ENCODE measurements around the gene ADGB. TPM values are rescaled to one million over a fixed set of nuclear protein-coding genes. Genes with fewer than 3 reads are reported as not detected.

The ADGB gene
- total RNA-seq, 4 donors from 2014 or later: not detected

DNA sequence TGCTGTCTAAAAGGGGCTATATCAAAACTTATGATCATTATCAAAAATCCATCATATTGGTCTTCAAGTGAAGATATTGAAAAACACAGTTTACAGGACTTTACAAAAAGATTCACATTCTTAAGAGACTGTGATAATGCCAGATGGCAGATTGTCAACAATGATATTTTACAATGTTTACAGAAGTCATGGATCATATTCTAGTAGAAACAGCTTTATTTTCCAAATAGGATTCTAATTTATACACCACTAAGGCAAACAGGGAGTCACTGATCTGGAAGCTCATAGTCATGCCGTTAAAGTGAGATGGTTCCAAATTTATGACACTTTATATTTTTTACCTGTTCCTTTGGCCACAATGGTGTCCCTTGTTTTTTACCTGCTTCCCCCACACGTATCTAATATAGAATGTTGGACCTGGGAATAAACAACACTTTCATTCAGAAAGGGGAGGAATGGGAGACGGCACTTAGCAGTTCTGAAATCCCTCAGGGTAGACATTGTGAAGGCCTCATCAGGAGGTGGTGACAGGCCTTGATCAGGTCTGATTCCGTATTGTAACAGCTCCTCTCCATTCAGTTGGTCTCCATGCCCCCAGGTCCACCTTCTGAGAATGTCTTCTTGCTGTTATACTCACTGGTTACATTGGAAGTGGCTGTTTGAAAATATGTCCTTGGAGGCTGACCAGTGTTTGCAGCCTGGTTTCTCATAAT, 228.6 kb downstream of the ADGB start:
- in situ Hi-C loops (cut with MboI; ENCODE audit: low sequenced_read_pairs in 4 of 4): no loop called here
- TF ChIP-seq CTCF (IDR thresholded peaks at IDR 0.05 in 4 of 5, conservative IDR thresholded peaks at IDR 0.05 in 1 of 5): no peak
- TF ChIP-seq POLR2A (IDR thresholded peaks at IDR 0.05): no peak
- H3K36me3 ChIP-seq: no peaks in the 10 kb centered on the region
- no peak for ATAC-seq
- no peaks in the 10 kb centered on the region for H3K9me3 ChIP-seq
- DNase-seq: no peak
- H3K27ac ChIP-seq: no peak overlapping the region
- no peaks in the 10 kb centered on the region for H3K27me3 ChIP-seq
- intact Hi-C loops (cut with DNase I; ENCODE audit: low total_unique reads): no loop called here
- no peak overlapping the region for H3K4me3 ChIP-seq
- no peaks in the 10 kb centered on the region for H3K4me1 ChIP-seq

DNA sequence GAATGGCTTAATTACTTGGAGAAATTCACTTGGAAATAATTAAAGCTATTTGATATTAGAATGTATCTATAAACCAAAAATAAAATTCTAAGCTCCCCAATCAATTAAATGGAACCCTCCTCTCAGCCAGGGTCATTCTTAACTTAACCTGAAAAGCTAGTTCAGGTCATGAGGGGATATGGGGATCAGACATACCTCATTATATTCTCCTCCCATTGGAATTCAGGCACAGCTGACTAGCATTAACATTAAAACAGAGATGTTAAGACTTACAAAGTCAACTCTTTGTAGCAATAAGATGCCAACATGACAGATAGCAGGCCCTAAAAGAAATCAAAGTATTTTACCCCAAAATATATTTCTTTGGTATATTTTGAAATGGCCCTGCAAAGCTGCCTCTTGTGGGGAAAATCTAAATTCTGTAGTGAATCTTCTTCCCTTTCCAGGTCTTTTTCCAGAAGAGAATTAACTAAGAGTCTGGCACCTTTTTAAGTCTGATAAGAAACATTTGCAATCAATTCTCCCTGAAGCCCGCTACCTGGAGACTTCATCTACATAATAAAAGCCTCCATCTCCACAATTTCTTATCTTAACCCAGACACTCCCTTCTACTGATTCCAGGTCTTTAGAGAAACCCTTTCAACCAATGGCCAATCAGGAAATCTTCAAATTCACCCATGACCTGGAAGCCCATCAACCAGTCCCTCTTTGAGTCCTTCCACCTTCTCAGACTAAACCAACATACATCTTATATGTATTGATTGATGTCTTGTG, 231.2 kb downstream of the ADGB start:
- intact Hi-C loops (cut with DNase I; ENCODE audit: low total_unique reads): no loop called here
- H3K27ac ChIP-seq: no peak overlapping the region
- no peaks in the 10 kb centered on the region for H3K27me3 ChIP-seq
- H3K4me1 ChIP-seq: no peaks in the 10 kb centered on the region
- TF ChIP-seq CTCF (IDR thresholded peaks at IDR 0.05 in 4 of 5, conservative IDR thresholded peaks at IDR 0.05 in 1 of 5) (no peak), POLR2A (IDR thresholded peaks at IDR 0.05) (no peak)
- H3K9me3 ChIP-seq: no peaks in the 10 kb centered on the region
- in situ Hi-C loops (cut with MboI; ENCODE audit: low sequenced_read_pairs in 4 of 4): no loop called here
- no peak overlapping the region for H3K4me3 ChIP-seq
- DNase-seq (no peak), ATAC-seq (no peak)
- H3K36me3 ChIP-seq: no peaks in the 10 kb centered on the region

- Histone ChIP-seq H3K9me3 (no peaks in the 10 kb centered on the region), H3K4me3 (no peak overlapping the region), H3K4me1 (no peaks in the 10 kb centered on the region), H3K36me3 (no peaks in the 10 kb centered on the region), H3K27me3 (no peaks in the 10 kb centered on the region), H3K27ac (no peak overlapping the region)
- no peak for DNase-seq
- in situ Hi-C loops (cut with MboI; ENCODE audit: low sequenced_read_pairs in 4 of 4) (no loop called here), intact Hi-C loops (cut with DNase I; ENCODE audit: low total_unique reads) (no loop called here)
- no peak for ATAC-seq
- no peak for TF ChIP-seq CTCF (IDR thresholded peaks at IDR 0.05 in 4 of 5, conservative IDR thresholded peaks at IDR 0.05 in 1 of 5)
- TF ChIP-seq POLR2A (IDR thresholded peaks at IDR 0.05): no peak
Measured at GRCh38 chr6:146833157-146833556, 234.4 kb downstream of the ADGB start.

GRCh38 chr6:146840216-146840615, 241.4 kb downstream of the ADGB start:
- H3K9me3 ChIP-seq: no peaks in the 10 kb centered on the region
- no peaks in the 10 kb centered on the region for H3K27me3 ChIP-seq
- no peak overlapping the region for H3K27ac ChIP-seq
- in situ Hi-C loops (cut with MboI; ENCODE audit: low sequenced_read_pairs in 4 of 4) (no loop called here), intact Hi-C loops (cut with DNase I; ENCODE audit: low total_unique reads) (no loop called here)
- DNase-seq (no peak), ATAC-seq (no peak)
- H3K36me3 ChIP-seq: no peaks in the 10 kb centered on the region
- no peaks in the 10 kb centered on the region for H3K4me1 ChIP-seq
- no peak overlapping the region for H3K4me3 ChIP-seq
- TF ChIP-seq CTCF (IDR thresholded peaks at IDR 0.05 in 4 of 5, conservative IDR thresholded peaks at IDR 0.05 in 1 of 5): no peak
- no peak for TF ChIP-seq POLR2A (IDR thresholded peaks at IDR 0.05)

All from gastrocnemius medialis (tissue), 4 donors.